Measurements from ENCODE around the gene ATMIN. TPM values are rescaled to one million over a fixed set of nuclear protein-coding genes. Genes with fewer than 3 reads are reported as not detected.
A peak's percentile ranks its signal among the peaks of the same experiment; 100 is the strongest.

ATMIN gene
- polyA plus RNA-seq, 3 donors, result 38.7 to 48.3 (median 44.5) TPM

GRCh38 chr16:81003064-81003463 lies 32.6 kb upstream of the ATMIN start:
- DNase-seq, result no peak

GRCh38 chr16:81003610-81004460 lies 31.8 kb upstream of the ATMIN start:
- DNase-seq, result no peak

GRCh38 chr16:81004646-81005353 lies 30.8 kb upstream of the ATMIN start:
- DNase-seq, result peak; percentile 73

- DNase-seq, result peak; percentile 4
Observed at GRCh38 chr16:81005610-81006161, 30.0 kb upstream of the ATMIN start.

- peak; percentile 50 for DNase-seq
Observed at GRCh38 chr16:81006211-81006812, 29.3 kb upstream of the ATMIN start.

- DNase-seq, result peak; percentile 99
Observed at GRCh38 chr16:81006813-81007695, 28.6 kb upstream of the ATMIN start, which contains the start of the genes CENPN and CMC2. Gene CENPN, plus strand, starts transcription at chr16:81007214. Its CDS starts 4,726 bp downstream, at chr16:81011940. Gene CMC2, minus strand, starts transcription at chr16:81006885. Its CDS starts 9,491 bp downstream, at chr16:80997394.

- DNase-seq, result no peak
Observed at GRCh38 chr16:81008505-81008789, 27.2 kb upstream of the ATMIN start.

GRCh38 chr16:81012974-81013373 lies 22.7 kb upstream of the ATMIN start:
- DNase-seq, result no peak

GRCh38 chr16:81014672-81015071 lies 21.0 kb upstream of the ATMIN start:
- DNase-seq, result no peak

GRCh38 chr16:81018496-81018895 lies 17.1 kb upstream of the ATMIN start:
- no peak for DNase-seq

GRCh38 chr16:81026429-81026828 lies 9.2 kb upstream of the ATMIN start:
- DNase-seq, result no peak

GRCh38 chr16:81029930-81030604 lies 5.6 kb upstream of the ATMIN start:
- no peak for DNase-seq

- peak; percentile 34 for DNase-seq
Observed at GRCh38 chr16:81035975-81036750, 521 bp downstream of the ATMIN start.

GRCh38 chr16:81036751-81037350 lies 1.2 kb downstream of the ATMIN start:
- DNase-seq, result no peak

- no peak for DNase-seq
Observed at GRCh38 chr16:81040131-81040530, 4.5 kb downstream of the ATMIN start.

GRCh38 chr16:81040842-81041241 lies 5.2 kb downstream of the ATMIN start:
- no peak for DNase-seq

GRCh38 chr16:81041696-81042095 lies 6.1 kb downstream of the ATMIN start:
- DNase-seq, result no peak

- DNase-seq, result no peak
Observed at GRCh38 chr16:81042821-81043220, 7.2 kb downstream of the ATMIN start.

- no peak for DNase-seq
Observed at GRCh38 chr16:81053761-81054160, 18.1 kb downstream of the ATMIN start.

Measured in renal pelvis (tissue), 4 donors.